ENCODE data around the gene TOLLIP. TPM values are rescaled to one million over a fixed set of nuclear protein-coding genes. Genes with fewer than 3 reads are reported as not detected.
"Not testable (repeated sequence)": the region's sequence is repeated elsewhere in the genome, so short reads cannot be mapped to it uniquely, and the experiment has no call there.

The TOLLIP gene
- total RNA-seq, 1 donor from 2014 or later, result 49.9 TPM

- intact Hi-C loops (cut with DNase I), result no loop called here
- peak; percentile 35 for DNase-seq
- ATAC-seq (ENCODE audit: poor library complexity), result no peak
These were observed 32.4 kb downstream of the TOLLIP start for GRCh38 chr11:1276866-1277615.

GRCh38 chr11:1276041-1276790 is 33.2 kb downstream of the TOLLIP start:
- ATAC-seq (ENCODE audit: poor library complexity), result peak; percentile 77
- DNase-seq, result peak; percentile 72
- intact Hi-C loops (cut with DNase I), result no loop called here

- intact Hi-C loops (cut with DNase I), result no loop called here
- DNase-seq (peak; percentile 17), ATAC-seq (ENCODE audit: poor library complexity) (no peak)
These were observed 34.4 kb downstream of the TOLLIP start for GRCh38 chr11:1275021-1275420.

- intact Hi-C loops (cut with DNase I), result no loop called here
- ATAC-seq (ENCODE audit: poor library complexity) (no peak), DNase-seq (no peak)
These were observed 34.9 kb downstream of the TOLLIP start for GRCh38 chr11:1274501-1274900.

- intact Hi-C loops (cut with DNase I), result no loop called here
- DNase-seq (peak; percentile 26), ATAC-seq (ENCODE audit: poor library complexity) (no peak)
These were observed 36.9 kb downstream of the TOLLIP start for GRCh38 chr11:1272531-1272930.

- ATAC-seq (ENCODE audit: poor library complexity) (no peak), DNase-seq (peak; percentile 33)
- intact Hi-C loops (cut with DNase I), result no loop called here
These were observed 37.5 kb downstream of the TOLLIP start for GRCh38 chr11:1271927-1272326.

- intact Hi-C loops (cut with DNase I), result no loop called here
These were observed 38.0 kb downstream of the TOLLIP start for GRCh38 chr11:1271406-1271805.

GRCh38 chr11:1271002-1271401 is 38.4 kb downstream of the TOLLIP start:
- DNase-seq (peak; percentile 17), ATAC-seq (ENCODE audit: poor library complexity) (no peak)
- intact Hi-C loops (cut with DNase I), result no loop called here

More at GRCh38 chr11:1271406-1271805, 38.0 kb downstream of the TOLLIP start:
- DNase-seq (peak; percentile 13), ATAC-seq (ENCODE audit: poor library complexity) (no peak)

- no peak for ATAC-seq (ENCODE audit: poor library complexity)
These were observed 39.0 kb downstream of the TOLLIP start for GRCh38 chr11:1270476-1270875.

GRCh38 chr11:1269957-1270356 is 39.5 kb downstream of the TOLLIP start:
- intact Hi-C loops (cut with DNase I), result loop anchor here (5.0 kb wide), 1 partner anchor 37 kb away; the partner anchor contains the start of gene TOLLIP
- DNase-seq, result peak; percentile 9
- no peak for ATAC-seq (ENCODE audit: poor library complexity)

More at GRCh38 chr11:1270476-1270875, 39.0 kb downstream of the TOLLIP start:
- intact Hi-C loops (cut with DNase I), result no loop called here
- DNase-seq, result peak; percentile 22

GRCh38 chr11:1267441-1268100 is 41.9 kb downstream of the TOLLIP start:
- intact Hi-C loops (cut with DNase I), result loop anchor here (5.0 kb wide), 1 partner anchor 40 kb away; the partner anchor contains the start of gene TOLLIP
- ATAC-seq (ENCODE audit: poor library complexity), result peak; percentile 64
- peak; percentile 64 for DNase-seq

- not testable (repeated sequence) for ATAC-seq (ENCODE audit: poor library complexity); DNase-seq
- intact Hi-C loops (cut with DNase I), result loop anchor here (5.0 kb wide), 1 partner anchor 40 kb away; the partner anchor contains the start of gene TOLLIP
These were observed 42.5 kb downstream of the TOLLIP start for GRCh38 chr11:1266976-1267375.

- ATAC-seq (ENCODE audit: poor library complexity); DNase-seq: not testable (repeated sequence)
- intact Hi-C loops (cut with DNase I), result loop anchor here (5.0 kb wide), 1 partner anchor 42 kb away; the partner anchor contains the start of gene TOLLIP
These were observed 44.0 kb downstream of the TOLLIP start for GRCh38 chr11:1265480-1265879.

GRCh38 chr11:1264444-1264843 is 45.0 kb downstream of the TOLLIP start:
- DNase-seq; intact Hi-C loops (cut with DNase I); ATAC-seq (ENCODE audit: poor library complexity): not testable (repeated sequence)

- intact Hi-C loops (cut with DNase I), result no loop called here
- DNase-seq (peak; percentile 38), ATAC-seq (ENCODE audit: poor library complexity) (no peak)
These were observed 46.4 kb downstream of the TOLLIP start for GRCh38 chr11:1263010-1263409.

- DNase-seq (peak; percentile 92), ATAC-seq (ENCODE audit: poor library complexity) (peak; percentile 96)
- intact Hi-C loops (cut with DNase I), result no loop called here
These were observed 47.0 kb downstream of the TOLLIP start for GRCh38 chr11:1262172-1263006.

- DNase-seq (no peak), ATAC-seq (ENCODE audit: poor library complexity) (no peak)
- intact Hi-C loops (cut with DNase I), result no loop called here
These were observed 48.0 kb downstream of the TOLLIP start for GRCh38 chr11:1261241-1262071.
